Activated naive CD8-positive, alpha-beta T cell treated with anti-CD3 and anti-CD28 coated beads, Interleukin-2, amount 50 U/mL, for 24 hours (primary cell): ENCODE results near the gene THADA.
A peak's percentile ranks its signal among the peaks of the same experiment; 100 is the strongest.

ENCODE experiments used
- ATAC-seq: fragments of 150-1000 bp; cut with Tn5 transposase; one replicate; pipeline ENCODE4 v1.10.0; 2021
- DNase-seq: peaks from one replicate; pipeline ENCODE4 v3.0.0; 2021
- H3K27ac Mint-ChIP-seq: one replicate; pipeline ENCODE4 v1.8.0; 2021; ENCODE audit warnings: mild to moderate bottlenecking, mixed read lengths
- H3K27me3 Mint-ChIP-seq: one replicate; pipeline ENCODE4 v1.8.0; 2021; ENCODE audit warnings: mixed read lengths
- H3K36me3 Mint-ChIP-seq: one replicate; pipeline ENCODE4 v1.8.0; 2021; ENCODE audit warnings: low read depth, mixed read lengths
- H3K4me1 Mint-ChIP-seq: one replicate; pipeline ENCODE4 v1.8.0; 2021; ENCODE audit warnings: mixed read lengths
- H3K4me3 Mint-ChIP-seq: one replicate; pipeline ENCODE4 v1.8.0; 2021; ENCODE audit warnings: mild to moderate bottlenecking, moderate library complexity, mixed read lengths
- H3K9me3 Mint-ChIP-seq: one replicate; pipeline ENCODE4 v1.8.0; 2021; ENCODE audit warnings: mixed read lengths

Gene THADA

DNA sequence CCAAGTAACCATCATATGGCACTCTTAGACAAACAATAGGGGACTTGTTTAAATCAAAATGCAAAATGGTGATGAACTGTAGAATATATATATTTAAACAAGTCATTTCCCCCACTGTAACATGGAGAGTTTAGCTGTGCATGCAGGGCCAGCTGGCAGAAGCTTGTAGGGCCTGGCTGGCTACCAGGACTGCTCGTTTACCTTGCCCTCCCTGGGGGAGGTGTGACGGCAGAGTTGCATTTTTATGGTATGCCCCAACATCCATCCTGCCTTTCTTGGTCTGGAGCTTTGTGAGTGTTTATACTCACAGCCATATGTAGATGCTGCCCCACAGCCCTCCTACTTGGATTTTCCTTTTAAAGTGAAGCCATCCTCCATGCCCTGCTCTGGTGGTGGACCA, 267.7 kb downstream of the THADA start:
- Mint-ChIP-seq H3K27ac (no peak overlapping the region), H3K9me3 (no peaks in the 10 kb centered on the region), H3K4me3 (no peak overlapping the region), H3K4me1 (no peaks in the 10 kb centered on the region), H3K36me3 (peaks cover 14% of the 10 kb centered on the region), H3K27me3 (no peaks in the 10 kb centered on the region)
- no peak for DNase-seq
- ATAC-seq: no peak

DNA sequence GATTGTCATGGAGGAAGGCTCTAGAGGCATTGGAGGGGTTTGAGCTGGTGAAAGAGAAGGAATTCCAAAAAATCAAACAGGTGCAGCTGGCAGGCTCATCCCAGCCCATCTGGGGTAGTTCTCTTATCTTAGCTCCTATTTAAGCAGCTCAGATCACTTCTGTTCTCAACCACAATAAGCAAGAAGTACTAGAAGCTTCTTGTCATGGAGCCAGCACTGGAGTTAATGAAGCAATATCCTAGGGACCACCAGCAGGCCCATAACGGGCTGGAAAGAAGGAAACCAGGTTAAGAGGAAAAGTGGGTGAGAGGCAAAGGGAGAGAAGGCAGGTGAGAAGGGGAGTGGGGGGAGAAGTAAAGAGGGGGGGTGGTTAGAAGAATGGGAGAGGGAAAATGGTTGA, 268.7 kb downstream of the THADA start:
- Mint-ChIP-seq H3K27ac (no peak overlapping the region), H3K27me3 (no peaks in the 10 kb centered on the region), H3K4me3 (no peak overlapping the region), H3K4me1 (no peaks in the 10 kb centered on the region), H3K9me3 (no peaks in the 10 kb centered on the region), H3K36me3 (peaks cover 11% of the 10 kb centered on the region)
- ATAC-seq (no peak), DNase-seq (no peak)

DNA sequence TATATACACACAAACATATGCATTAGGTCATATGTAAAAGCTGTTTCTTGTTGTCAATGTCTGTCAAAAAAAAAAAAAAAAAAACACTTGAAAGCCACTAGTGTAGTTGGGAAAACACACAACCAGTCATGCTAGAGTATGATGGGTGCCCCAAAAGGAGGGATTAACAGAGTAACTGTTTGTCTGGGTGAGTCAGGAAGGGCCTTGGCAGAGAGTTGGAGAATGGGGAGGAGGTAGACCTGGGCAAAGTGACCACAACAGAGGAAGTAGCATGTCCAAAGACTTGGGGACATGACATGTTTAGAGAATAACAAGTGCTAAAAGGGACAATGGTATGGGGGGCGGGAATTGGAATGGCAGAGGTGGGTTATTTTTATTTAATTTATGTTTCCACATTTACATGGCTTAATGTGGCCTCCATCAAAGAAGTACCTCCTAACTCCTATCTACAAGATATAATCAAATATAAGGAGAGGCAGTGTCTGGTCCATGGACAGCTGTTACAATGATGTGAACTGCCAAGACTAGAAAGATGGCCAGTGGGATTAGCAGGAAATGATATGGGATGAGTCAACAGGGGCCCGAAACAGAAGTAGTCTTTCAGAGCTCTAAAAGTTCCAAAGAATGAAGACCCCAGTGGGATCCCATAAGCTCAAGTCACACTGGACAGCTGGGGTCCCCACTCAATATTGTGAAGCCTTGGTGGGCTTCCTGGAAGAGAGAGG, 269.6 kb downstream of the THADA start:
- Mint-ChIP-seq H3K27me3 (no peaks in the 10 kb centered on the region), H3K4me1 (no peaks in the 10 kb centered on the region), H3K9me3 (no peaks in the 10 kb centered on the region), H3K36me3 (peaks cover 15% of the 10 kb centered on the region), H3K4me3 (no peak overlapping the region), H3K27ac (no peak overlapping the region)
- DNase-seq (no peak), ATAC-seq (no peak)

DNA sequence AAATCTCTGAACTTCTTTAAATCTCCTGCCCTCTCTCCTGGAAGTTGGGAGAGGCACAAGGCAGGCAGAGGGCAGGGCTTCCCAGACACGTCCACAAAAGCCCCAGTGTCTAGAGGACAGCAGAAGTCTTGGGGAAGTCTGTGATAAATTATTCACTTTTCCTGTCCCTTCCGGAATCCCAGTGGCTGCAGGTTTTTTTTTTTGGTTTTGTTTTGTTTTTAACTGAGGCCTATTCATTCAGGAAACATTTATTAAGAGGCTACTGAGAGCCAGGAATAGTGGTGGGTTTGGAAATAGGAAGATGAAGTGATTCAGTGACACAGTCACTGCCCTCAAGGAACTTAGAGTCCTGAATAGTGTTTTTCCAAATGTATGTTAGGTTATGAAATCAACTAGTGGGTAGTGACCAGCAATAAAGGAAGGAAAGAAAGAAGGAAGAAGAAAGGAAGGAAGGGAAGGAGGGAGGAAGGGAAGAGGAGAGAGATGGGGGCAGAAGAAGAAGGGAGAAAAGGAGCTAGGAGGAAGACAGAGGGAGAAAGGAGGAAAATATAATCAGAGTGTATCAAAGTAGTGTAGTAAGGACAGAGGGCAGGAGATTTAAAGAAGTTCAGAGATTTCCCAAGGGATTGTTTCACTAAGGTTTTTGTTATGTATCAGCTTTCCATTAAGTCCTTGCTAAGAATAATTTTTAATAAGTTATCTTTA, 270.6 kb downstream of the THADA start:
- Mint-ChIP-seq H3K4me1 (no peaks in the 10 kb centered on the region), H3K27me3 (no peaks in the 10 kb centered on the region), H3K4me3 (no peak overlapping the region), H3K36me3 (peaks cover 17% of the 10 kb centered on the region), H3K27ac (no peak overlapping the region), H3K9me3 (no peaks in the 10 kb centered on the region)
- no peak for DNase-seq
- no peak for ATAC-seq

DNA sequence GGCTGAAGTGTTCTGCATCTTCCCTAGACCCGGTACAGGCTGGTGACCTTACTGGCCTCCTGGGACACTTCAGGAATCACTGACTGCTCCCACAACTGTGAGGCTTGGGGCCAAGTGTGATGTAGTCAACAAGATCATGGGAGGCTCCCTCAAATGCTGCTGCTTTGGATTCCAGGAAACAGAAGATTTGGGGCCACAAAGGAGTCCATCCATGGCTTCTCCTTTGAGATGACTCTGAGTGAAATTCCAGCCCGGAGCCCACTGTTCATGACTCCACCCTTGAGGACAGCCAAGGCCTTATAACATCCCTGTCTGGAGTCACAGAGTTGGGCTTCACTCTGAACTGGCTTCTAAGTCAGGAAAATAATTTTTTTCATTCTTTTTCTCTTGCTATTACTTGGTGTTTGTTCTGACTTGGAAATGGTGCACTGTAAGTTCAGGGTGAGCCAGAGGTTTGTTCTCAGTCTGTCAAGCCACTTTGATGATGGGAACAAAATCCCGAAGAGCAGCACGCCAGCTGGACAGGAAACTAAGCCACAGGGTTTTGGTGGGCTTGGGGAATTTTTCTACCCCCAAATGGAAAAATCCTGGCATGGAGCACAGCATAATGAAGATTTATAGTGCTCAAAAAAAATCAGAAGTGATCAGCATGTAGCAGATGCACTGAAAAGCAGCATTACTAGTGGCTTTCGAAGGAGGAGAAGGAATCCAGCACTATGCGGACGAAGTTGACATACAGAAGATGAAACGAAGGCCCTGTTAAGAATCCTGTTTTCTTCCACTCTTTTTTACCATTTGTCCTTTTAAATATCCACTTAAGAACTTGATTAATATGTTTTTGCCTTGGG, 271.4 kb downstream of the THADA start:
- no peaks in the 10 kb centered on the region for H3K27me3 Mint-ChIP-seq

DNA sequence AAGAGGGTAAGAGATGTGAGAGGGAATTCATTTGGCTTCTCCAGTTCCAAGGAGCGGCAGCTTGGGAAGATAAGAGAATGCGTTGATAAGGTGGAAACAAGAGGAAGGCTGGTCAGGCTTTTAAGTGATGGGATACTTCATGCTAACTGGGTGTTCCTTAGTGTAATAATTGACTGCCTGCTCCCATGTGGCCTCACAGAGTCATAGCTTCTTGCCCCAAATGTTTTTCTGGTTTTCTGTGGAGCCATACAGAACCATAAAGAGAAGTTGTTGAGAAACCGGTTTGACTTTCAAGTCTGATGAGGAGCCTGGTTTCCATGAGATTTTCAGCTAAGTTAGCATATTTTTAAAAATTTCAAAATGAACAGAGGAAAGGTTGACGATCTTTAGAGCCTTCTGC, 272.0 kb downstream of the THADA start:
- DNase-seq (no peak), ATAC-seq (no peak)
- H3K27ac Mint-ChIP-seq: no peak overlapping the region
- no peak overlapping the region for H3K4me3 Mint-ChIP-seq
- H3K9me3 Mint-ChIP-seq: no peaks in the 10 kb centered on the region
- H3K27me3 Mint-ChIP-seq: no peaks in the 10 kb centered on the region
- H3K36me3 Mint-ChIP-seq: peaks cover 26% of the 10 kb centered on the region
- H3K4me1 Mint-ChIP-seq: no peaks in the 10 kb centered on the region

More for the DNA sequence above, 271.4 kb downstream of the THADA start:
- ATAC-seq (no peak), DNase-seq (no peak)
- Mint-ChIP-seq H3K36me3 (peaks cover 23% of the 10 kb centered on the region), H3K4me1 (no peaks in the 10 kb centered on the region), H3K27ac (no peak overlapping the region), H3K4me3 (no peak overlapping the region), H3K9me3 (no peaks in the 10 kb centered on the region)

DNA sequence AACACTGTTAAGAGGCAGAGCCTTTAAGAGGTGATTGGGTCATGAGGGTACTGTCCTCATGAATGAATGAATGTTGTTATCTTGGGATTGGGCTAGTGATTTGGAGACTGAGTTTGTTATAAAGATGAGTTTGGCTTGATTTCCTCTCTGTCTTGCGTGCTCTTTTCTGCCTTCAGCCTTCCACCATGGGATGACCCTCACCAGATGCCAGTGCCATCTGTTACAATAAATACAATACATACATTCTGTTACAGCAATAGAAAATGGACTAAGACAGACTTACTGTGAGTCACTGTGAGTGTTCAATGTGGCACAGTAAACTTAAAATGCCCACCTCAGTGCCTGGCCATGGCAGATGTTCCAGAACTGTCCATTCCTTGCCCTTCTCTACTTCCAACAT, 274.4 kb downstream of the THADA start:
- no peak for ATAC-seq
- Mint-ChIP-seq H3K27ac (no peak overlapping the region), H3K4me1 (no peaks in the 10 kb centered on the region), H3K27me3 (no peaks in the 10 kb centered on the region), H3K36me3 (peaks cover 24% of the 10 kb centered on the region), H3K9me3 (no peaks in the 10 kb centered on the region), H3K4me3 (no peak overlapping the region)
- DNase-seq: no peak

DNA sequence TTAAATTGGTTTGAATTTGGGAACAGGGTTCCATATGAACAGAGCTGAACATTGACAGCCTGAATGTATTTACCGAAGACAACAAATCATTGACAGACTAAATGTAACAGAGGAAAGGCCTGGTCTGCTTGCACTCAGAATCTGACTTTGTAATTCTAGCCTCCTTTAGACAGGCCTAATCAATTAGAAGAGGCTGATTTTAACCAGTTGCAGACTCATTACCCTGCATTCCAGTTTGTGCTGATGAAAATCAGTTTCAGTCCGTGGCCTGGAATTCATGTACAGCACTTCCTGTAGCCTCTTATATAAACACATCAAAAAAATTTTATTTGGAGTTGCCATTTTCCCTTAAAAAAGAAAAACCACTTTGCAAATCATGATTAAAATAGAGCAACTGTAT, 276.3 kb downstream of the THADA start:
- no peaks in the 10 kb centered on the region for H3K9me3 Mint-ChIP-seq
- no peak overlapping the region for H3K27ac Mint-ChIP-seq
- peaks cover 18% of the 10 kb centered on the region for H3K36me3 Mint-ChIP-seq
- peaks cover 6% of the 10 kb centered on the region for H3K4me1 Mint-ChIP-seq
- DNase-seq (no peak), ATAC-seq (no peak)
- no peaks in the 10 kb centered on the region for H3K27me3 Mint-ChIP-seq
- no peak overlapping the region for H3K4me3 Mint-ChIP-seq

DNA sequence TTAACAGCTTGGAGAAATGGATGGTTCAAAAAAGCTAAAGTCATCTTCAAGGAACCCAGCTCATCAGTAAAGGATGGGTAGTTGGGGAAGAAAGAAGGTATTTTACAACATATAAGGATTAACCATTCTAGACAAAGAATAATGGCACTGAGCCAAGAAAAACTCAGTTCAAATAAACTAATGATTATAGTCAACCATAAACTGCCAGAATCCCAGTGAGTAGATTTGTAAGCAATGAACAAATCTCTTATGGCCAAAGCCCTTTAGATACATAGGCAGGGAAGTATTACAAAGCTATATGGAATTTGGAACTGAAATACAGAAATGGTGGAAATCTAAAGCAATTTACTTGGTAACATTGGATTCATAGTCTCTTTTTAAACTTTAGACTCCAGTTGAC, 277.0 kb downstream of the THADA start:
- peaks cover 17% of the 10 kb centered on the region for H3K36me3 Mint-ChIP-seq
- no peaks in the 10 kb centered on the region for H3K9me3 Mint-ChIP-seq
- no peak for ATAC-seq
- no peak overlapping the region for H3K27ac Mint-ChIP-seq
- H3K27me3 Mint-ChIP-seq: no peaks in the 10 kb centered on the region
- no peak for DNase-seq
- H3K4me3 Mint-ChIP-seq: no peak overlapping the region
- peaks cover 12% of the 10 kb centered on the region for H3K4me1 Mint-ChIP-seq

DNA sequence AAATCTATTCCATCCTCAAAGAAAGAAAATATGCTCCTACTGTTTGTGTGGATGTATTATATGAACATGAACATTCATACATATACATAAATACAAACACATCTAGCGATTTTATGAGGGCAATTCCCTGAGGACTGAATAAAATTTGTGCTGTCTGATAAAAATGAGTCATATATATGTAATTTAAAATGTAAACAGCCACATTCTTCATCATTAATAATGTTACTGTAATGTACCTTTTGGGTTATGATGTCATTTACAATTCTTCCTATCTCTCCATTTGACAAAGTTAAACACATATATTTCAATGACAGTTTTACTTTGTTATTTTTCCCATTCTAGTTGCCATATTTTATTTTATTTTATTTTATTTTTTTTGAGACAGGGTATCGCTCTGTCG, 278.2 kb downstream of the THADA start:
- ATAC-seq: no peak
- H3K27ac Mint-ChIP-seq: no peak overlapping the region
- peaks cover 12% of the 10 kb centered on the region for H3K4me1 Mint-ChIP-seq
- peaks cover 15% of the 10 kb centered on the region for H3K36me3 Mint-ChIP-seq
- H3K4me3 Mint-ChIP-seq: no peak overlapping the region
- H3K9me3 Mint-ChIP-seq: no peaks in the 10 kb centered on the region
- H3K27me3 Mint-ChIP-seq: no peaks in the 10 kb centered on the region
- no peak for DNase-seq

DNA sequence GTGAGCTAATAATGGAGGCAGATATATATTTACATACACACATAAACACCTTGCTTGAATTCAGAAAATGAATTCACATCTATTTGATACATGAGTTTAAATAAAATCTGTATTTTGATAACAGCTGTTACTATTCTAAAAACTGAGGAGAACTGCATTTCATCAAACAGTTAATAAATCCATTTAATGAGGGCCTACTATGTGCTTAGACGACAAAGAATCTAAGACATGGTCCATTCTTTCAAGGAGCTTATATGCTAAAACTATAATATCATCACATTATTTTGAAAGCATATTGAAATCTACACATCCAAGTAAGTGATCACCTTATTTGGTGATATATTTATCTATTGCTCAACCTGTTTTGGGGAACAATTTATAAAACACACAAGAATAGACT, 278.6 kb downstream of the THADA start:
- ATAC-seq (no peak), DNase-seq (no peak)
- H3K36me3 Mint-ChIP-seq: peaks cover 15% of the 10 kb centered on the region
- no peaks in the 10 kb centered on the region for H3K9me3 Mint-ChIP-seq
- peaks cover 12% of the 10 kb centered on the region for H3K4me1 Mint-ChIP-seq
- no peak overlapping the region for H3K4me3 Mint-ChIP-seq
- H3K27ac Mint-ChIP-seq: no peak overlapping the region
- no peaks in the 10 kb centered on the region for H3K27me3 Mint-ChIP-seq

DNA sequence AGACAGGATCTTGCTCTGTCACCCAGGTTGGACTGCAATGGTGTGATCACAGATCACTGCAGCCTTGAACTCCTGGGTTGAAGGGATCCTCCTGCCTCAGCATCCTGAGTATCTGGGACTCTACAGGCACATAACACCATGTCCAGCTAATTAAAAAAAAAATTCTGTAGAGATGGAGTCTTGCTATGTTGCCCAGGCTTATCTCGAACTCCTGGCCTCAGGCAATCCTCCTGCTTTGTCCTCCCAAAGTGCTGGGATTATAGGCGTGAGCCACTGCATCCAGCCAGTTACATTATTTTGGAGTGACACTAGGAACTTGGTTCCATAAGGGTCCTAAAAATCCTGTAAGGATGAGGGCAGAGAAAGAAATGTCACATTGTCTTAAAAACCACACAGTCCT, 280.4 kb downstream of the THADA start:
- Mint-ChIP-seq H3K9me3 (no peaks in the 10 kb centered on the region), H3K4me3 (no peak overlapping the region), H3K36me3 (peaks cover 15% of the 10 kb centered on the region), H3K27ac (no peak overlapping the region), H3K4me1 (peaks cover 12% of the 10 kb centered on the region), H3K27me3 (no peaks in the 10 kb centered on the region)
- DNase-seq (no peak), ATAC-seq (no peak)

DNA sequence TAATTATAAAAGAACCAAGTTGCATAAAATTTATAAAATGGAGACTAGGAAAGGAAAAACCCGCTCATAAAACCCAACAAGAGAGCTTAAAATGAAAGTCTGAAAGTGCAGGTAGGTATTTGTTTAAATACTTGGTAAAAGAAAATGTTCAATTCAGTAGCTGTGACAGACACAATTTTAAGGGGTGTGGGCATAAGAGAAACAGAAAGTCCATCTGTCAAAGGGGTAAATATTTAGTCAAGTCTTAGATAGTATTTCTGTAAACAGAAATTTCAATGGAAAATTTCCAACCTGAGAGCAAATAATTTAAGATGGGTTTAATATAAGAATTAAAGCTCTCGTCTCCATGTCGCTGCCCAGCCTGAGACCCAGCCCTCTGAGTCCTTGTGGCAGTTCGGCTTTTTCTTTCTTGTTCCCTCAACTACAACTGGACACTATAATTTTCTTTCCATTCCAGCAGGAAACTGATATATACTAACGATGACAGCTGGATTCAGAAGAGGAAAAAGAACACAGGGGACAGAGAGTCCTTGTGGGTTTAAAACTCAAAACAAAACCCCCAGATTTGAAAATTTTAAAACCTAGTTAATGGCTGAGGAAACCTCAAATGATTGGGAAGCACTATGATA, 281.4 kb downstream of the THADA start:
- Mint-ChIP-seq H3K4me1 (peaks cover 12% of the 10 kb centered on the region), H3K27ac (peak overlapping the region; percentile 46), H3K36me3 (peaks cover 7% of the 10 kb centered on the region), H3K9me3 (no peaks in the 10 kb centered on the region), H3K27me3 (no peaks in the 10 kb centered on the region), H3K4me3 (no peak overlapping the region)
- ATAC-seq: no peak
- DNase-seq: no peak

DNA sequence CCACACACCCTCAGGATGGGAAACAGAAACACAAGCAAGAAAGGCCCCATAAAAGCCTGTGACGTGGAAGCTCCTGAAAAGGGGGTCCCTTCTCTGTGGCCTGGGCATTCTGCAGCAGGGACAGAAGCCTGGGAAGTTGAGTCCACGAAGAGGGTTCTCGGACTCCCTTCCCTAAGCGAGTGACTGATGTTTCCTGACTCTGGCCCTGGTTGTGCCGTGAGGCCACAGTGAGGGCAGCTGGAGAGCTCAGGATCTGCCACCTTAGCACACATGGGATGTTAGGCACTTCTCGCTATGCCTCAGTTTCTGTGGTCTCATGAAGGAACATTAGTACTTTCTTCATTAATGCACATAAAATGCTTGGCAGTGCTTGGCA, 282.2 kb downstream of the THADA start:
- Mint-ChIP-seq H3K9me3 (no peaks in the 10 kb centered on the region), H3K4me1 (peaks cover 12% of the 10 kb centered on the region), H3K27me3 (no peaks in the 10 kb centered on the region), H3K4me3 (no peak overlapping the region), H3K36me3 (peaks cover 4% of the 10 kb centered on the region), H3K27ac (no peak overlapping the region)
- DNase-seq (no peak), ATAC-seq (no peak)
